Measurements from ENCODE around the gene RBM33. TPM values are rescaled to one million over a fixed set of nuclear protein-coding genes. Genes with fewer than 3 reads are reported as not detected.

The RBM33 gene
- polyA plus RNA-seq, 1 donor (not counting 4 experiments of a cell fraction or from before 2014, with no cell fraction given): 8.9 TPM

DNA sequence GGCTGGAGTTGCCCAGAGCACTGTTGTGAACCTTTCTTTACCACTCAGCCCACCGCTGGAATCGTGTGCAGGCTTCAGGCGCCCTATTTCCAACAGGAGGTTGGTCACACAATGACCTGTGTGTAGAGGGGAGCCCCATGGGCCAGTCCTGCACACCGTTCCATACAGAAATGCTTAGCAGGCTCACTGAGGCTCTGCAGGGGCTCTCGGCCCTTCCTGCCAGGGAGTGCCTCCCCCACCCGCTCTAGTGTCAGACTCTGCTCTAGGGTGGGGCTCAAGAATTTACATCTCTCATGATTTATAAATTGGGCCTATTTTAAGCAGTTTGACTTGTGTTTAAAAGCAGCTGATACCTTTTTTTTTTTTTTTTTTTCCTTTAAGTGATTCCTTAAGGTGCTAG, 125.8 kb downstream of the RBM33 start:
- no peak for DNase-seq (ENCODE audit: low read depth, low spot score)
- TF ChIP-seq, protein P1, sequence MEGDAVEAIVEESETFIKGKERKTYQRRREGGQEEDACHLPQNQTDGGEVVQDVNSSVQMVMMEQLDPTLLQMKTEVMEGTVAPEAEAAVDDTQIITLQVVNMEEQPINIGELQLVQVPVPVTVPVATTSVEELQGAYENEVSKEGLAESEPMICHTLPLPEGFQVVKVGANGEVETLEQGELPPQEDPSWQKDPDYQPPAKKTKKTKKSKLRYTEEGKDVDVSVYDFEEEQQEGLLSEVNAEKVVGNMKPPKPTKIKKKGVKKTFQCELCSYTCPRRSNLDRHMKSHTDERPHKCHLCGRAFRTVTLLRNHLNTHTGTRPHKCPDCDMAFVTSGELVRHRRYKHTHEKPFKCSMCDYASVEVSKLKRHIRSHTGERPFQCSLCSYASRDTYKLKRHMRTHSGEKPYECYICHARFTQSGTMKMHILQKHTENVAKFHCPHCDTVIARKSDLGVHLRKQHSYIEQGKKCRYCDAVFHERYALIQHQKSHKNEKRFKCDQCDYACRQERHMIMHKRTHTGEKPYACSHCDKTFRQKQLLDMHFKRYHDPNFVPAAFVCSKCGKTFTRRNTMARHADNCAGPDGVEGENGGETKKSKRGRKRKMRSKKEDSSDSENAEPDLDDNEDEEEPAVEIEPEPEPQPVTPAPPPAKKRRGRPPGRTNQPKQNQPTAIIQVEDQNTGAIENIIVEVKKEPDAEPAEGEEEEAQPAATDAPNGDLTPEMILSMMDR (optimal IDR thresholded peaks at IDR 0.05 in 1 of 3, IDR thresholded peaks at IDR 0.05 in 1 of 3, conservative IDR thresholded peaks at IDR 0.05 in 1 of 3; ENCODE audit: extremely low read depth in 1 of 3, insufficient read depth in 2 of 3, low read length in 3 of 3): no peak
- TF ChIP-seq EZH2 (IDR thresholded peaks at IDR 0.05; ENCODE audit: low read length): no peak
- Histone ChIP-seq H3K27me3 (ENCODE audit: control insufficient read depth, extremely low read depth, insufficient read depth, low read length) (no peaks in the 10 kb centered on the region), H3K4me1 (ENCODE audit: control insufficient read depth, extremely low read depth, insufficient read depth, low read length) (peaks cover 10% of the 10 kb centered on the region), H3K4me3 (ENCODE audit: control insufficient read depth in 2 of 3, extremely low read depth in 1 of 3, insufficient read depth in 2 of 3, low read depth in 1 of 3, low read length in 3 of 3) (no peak overlapping the region), H3K4me2 (ENCODE audit: control insufficient read depth, extremely low read depth, insufficient read depth, low read depth, low read length) (no peak overlapping the region), H3K9ac (ENCODE audit: control insufficient read depth, extremely low read depth, insufficient read depth, low read length) (no peak overlapping the region), H4K20me1 (ENCODE audit: control insufficient read depth, extremely low read depth, insufficient read depth, low read length) (peaks cover 4% of the 10 kb centered on the region), H3K27ac (ENCODE audit: control insufficient read depth, insufficient read depth, low read length) (no peak overlapping the region), H3K36me3 (ENCODE audit: control insufficient read depth in 2 of 2, extremely low read depth in 1 of 2, insufficient read depth in 2 of 2, low read length in 2 of 2) (peaks cover 25 to 33% of the 10 kb centered on the region in 2 experiments), H2AFZ (ENCODE audit: control insufficient read depth, low read length) (no peak overlapping the region), H3K9me1 (ENCODE audit: control insufficient read depth, extremely low read depth, insufficient read depth, low read length) (no peaks in the 10 kb centered on the region), H3K79me2 (ENCODE audit: control insufficient read depth, insufficient read depth, low read length) (no peaks in the 10 kb centered on the region), H3K9me3 (ENCODE audit: control insufficient read depth, low read depth, low read length) (no peaks in the 10 kb centered on the region)
- no peak for FAIRE-seq
- dilution Hi-C loops (cut with MboI; ENCODE audit: extremely low pct_ligation_motif_present, low sequenced_read_pairs): no loop called here

DNA sequence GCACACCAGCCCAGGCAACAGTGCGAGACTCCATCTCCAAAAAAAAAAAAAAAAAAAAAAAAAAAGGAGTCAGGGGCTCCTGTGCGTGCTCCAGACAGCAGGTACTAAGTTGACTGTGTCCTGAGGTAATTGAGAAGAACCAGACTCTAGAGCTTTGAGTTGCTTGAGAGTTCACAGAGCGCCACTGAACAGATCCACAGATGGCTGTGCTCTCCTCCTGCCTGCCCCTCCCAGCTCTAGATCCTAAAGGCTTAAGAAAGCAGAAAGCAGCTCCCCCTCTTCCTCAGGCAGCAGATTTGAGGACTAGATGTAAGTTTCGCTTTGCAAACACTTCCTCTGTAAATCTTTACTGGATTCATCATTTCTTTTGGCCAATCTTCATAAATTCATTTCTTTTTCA, 129.1 kb downstream of the RBM33 start:
- Histone ChIP-seq H3K9me3 (ENCODE audit: control insufficient read depth, low read depth, low read length) (no peaks in the 10 kb centered on the region), H3K4me3 (ENCODE audit: control insufficient read depth in 2 of 3, extremely low read depth in 1 of 3, insufficient read depth in 2 of 3, low read depth in 1 of 3, low read length in 3 of 3) (no peak overlapping the region), H3K4me1 (ENCODE audit: control insufficient read depth, extremely low read depth, insufficient read depth, low read length) (peaks cover 10% of the 10 kb centered on the region), H3K9me1 (ENCODE audit: control insufficient read depth, extremely low read depth, insufficient read depth, low read length) (no peaks in the 10 kb centered on the region), H3K4me2 (ENCODE audit: control insufficient read depth, extremely low read depth, insufficient read depth, low read depth, low read length) (no peak overlapping the region), H4K20me1 (ENCODE audit: control insufficient read depth, extremely low read depth, insufficient read depth, low read length) (peaks cover 4% of the 10 kb centered on the region), H2AFZ (ENCODE audit: control insufficient read depth, low read length) (no peak overlapping the region), H3K36me3 (ENCODE audit: control insufficient read depth in 2 of 2, extremely low read depth in 1 of 2, insufficient read depth in 2 of 2, low read length in 2 of 2) (peaks cover 31 to 43% of the 10 kb centered on the region in 2 experiments), H3K27ac (ENCODE audit: control insufficient read depth, insufficient read depth, low read length) (no peak overlapping the region), H3K79me2 (ENCODE audit: control insufficient read depth, insufficient read depth, low read length) (no peaks in the 10 kb centered on the region), H3K9ac (ENCODE audit: control insufficient read depth, extremely low read depth, insufficient read depth, low read length) (no peak overlapping the region), H3K27me3 (ENCODE audit: control insufficient read depth, extremely low read depth, insufficient read depth, low read length) (no peaks in the 10 kb centered on the region)
- FAIRE-seq: no peak
- dilution Hi-C loops (cut with MboI; ENCODE audit: extremely low pct_ligation_motif_present, low sequenced_read_pairs): no loop called here
- DNase-seq (ENCODE audit: low read depth, low spot score): no peak
- TF ChIP-seq EZH2 (IDR thresholded peaks at IDR 0.05; ENCODE audit: low read length): no peak
- TF ChIP-seq, protein P1 (optimal IDR thresholded peaks at IDR 0.05 in 1 of 3, IDR thresholded peaks at IDR 0.05 in 1 of 3, conservative IDR thresholded peaks at IDR 0.05 in 1 of 3; ENCODE audit: extremely low read depth in 1 of 3, insufficient read depth in 2 of 3, low read length in 3 of 3): no peak
